Mononuclear cell (primary cell): ENCODE measurements around the gene SLC35A3. TPM values are rescaled to one million over a fixed set of nuclear protein-coding genes. Genes with fewer than 3 reads are reported as not detected.
"Not testable (repeated sequence)": the region's sequence is repeated elsewhere in the genome, so short reads cannot be mapped to it uniquely, and the experiment has no call there.

Experiments
- H3K27me3 ChIP-seq: 2 replicates; pipeline ENCODE4 v1.6.0; 2011; ENCODE audit warnings: low read length, control low read depth; ENCODE audit not compliant: insufficient read depth
- H3K4me1 ChIP-seq: 2 replicates; pipeline ENCODE4 v1.5.1; 2011; ENCODE audit warnings: mild to moderate bottlenecking, low read length, control low read depth; ENCODE audit not compliant: insufficient read depth
- H3K4me3 ChIP-seq: 2 replicates; pipeline ENCODE4 v1.5.1; 2011; ENCODE audit warnings: mild to moderate bottlenecking, low read length, moderate library complexity
- H3K9me3 ChIP-seq: 2 replicates; pipeline ENCODE4 v1.5.1; 2011; ENCODE audit warnings: low read depth, mild to moderate bottlenecking, control low read depth, low read length
- total RNA-seq: library from RNA; depleted of rRNA; stranded (reverse); fragments of >200 nt; gene quantifications from one replicate; pipeline ENCODE4 v1.2.3, GENCODE V29; 2012

The SLC35A3 gene
- total RNA-seq, result 31.0 TPM

DNA sequence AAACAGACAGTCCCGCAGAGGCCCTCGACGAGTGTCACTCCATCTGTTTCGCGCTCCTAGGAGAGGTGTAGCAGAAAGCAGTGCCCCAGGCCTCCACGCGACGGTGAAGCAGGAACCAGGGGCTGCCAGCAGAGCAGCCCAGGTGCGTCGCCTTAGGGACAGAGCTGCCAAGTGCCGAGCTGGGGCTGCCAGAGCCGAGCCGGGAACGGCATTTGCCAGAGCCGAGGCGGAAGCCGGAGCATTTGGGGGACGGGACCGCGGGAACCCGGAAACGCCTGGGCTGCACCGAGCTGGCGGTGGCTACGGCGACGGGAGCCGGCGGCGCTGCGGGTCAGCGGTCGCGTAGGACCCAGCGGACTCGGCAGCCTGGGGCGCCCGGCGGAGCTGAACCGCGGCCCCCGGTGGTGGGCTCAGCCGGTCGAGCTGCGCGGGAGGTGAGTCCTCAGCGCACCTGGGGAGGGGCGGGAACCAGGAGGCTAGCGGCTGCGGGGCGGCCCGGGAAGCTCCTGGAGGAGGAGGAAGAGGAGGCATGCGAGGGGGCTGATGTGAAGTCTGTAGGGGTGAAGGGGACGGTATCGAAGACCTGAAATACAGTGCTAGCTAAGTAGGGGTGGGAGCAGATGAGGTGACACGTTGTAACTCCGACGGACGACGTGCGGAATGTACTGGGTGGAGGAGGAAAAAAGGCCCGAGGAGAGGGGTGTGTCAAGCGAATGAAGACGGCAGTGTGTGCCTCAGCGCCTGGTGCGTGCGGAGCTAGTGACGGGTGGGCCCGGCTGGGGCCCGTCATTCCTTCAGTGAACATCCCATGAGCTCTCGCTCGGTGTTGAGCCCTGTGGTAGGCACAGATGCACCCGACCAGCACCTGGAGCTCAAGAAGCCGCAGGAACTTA is at the start of gene SLC35A3:
Gene SLC35A3 (plus strand): TSS at position 268 of the 893 bp plus-strand sequence. CDS start 23,559 bp downstream, outside the sequence.
- Histone ChIP-seq H3K4me3 (peak within 1 kb of the TSS; percentile 84), H3K4me1 (peaks cover 15% of the 10 kb centered on the region), H3K27me3 (no peaks in the 10 kb centered on the region), H3K9me3 (no peaks in the 10 kb centered on the region)

DNA sequence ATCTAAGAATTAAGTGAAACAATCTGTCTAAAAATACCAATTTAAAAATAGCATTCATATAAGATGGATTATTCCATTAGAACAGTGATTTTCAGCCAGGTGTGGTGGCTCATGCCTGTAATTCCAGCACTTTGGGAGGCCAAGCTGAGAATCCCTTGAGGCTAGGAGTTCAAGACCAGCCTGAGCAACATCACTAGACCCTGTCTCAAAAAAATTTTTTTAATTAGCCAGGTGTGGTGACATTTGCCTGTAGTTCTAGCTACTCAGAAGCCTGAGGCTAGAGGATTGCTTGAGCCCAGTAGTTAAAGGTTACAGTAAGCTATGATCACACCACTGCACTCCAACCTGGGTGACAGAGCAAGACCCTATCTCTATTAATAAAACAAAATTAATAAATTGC is 35.0 kb upstream of the SLC35A3 start:
- Histone ChIP-seq H3K4me1 (no peaks in the 10 kb centered on the region), H3K27me3 (peaks cover 5% of the 10 kb centered on the region), H3K9me3 (no peaks in the 10 kb centered on the region), H3K4me3 (no peak overlapping the region)

- no peak overlapping the region for H3K4me3 ChIP-seq
- no peaks in the 10 kb centered on the region for H3K9me3 ChIP-seq
- H3K27me3 ChIP-seq, result peaks cover 5% of the 10 kb centered on the region
- H3K4me1 ChIP-seq, result no peaks in the 10 kb centered on the region
These were observed 34.3 kb upstream of the SLC35A3 start for GRCh38 chr1:99935534-99935933.

DNA sequence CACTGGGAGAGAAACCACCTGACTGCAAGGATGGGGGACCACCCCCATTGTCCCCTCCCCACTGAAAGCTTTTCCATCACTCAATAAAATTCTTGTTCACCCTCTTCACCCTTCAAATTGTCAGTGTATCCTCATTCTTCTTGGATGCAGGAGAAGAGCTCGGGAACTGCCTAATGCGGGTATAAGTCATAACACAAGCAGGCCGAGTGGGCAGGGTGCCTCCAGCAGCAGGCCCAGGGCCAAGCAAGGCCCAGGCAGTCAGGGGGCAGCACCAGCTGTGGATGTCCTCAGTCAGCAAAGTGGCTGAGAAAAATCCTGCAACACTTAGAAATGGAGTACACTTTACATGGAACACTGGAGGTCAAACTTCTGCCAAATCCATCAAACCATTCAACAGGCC is 33.7 kb upstream of the SLC35A3 start:
- H3K27me3 ChIP-seq, result peaks cover 5% of the 10 kb centered on the region
- H3K4me3 ChIP-seq, result no peak overlapping the region
- H3K9me3 ChIP-seq, result no peaks in the 10 kb centered on the region
- no peaks in the 10 kb centered on the region for H3K4me1 ChIP-seq

DNA sequence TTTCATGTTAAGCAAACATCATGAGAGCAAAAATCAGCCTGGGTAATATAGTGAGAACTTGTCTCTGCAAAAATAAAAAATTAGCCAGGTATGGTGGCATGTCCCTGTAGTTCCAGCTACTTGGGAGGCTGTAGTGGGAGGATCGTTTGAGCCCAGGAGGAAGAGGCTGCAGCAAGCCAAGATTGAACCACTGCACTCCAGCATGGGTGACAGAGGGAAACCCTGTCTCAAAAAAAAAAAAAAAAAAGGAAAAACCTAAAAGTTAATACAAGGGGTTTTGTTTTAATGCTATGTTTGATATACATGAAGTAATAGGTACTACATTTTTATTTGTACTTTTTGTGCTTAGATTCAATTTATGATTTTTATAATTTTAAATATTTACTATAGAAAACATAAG is 27.1 kb upstream of the SLC35A3 start:
- no peaks in the 10 kb centered on the region for H3K27me3 ChIP-seq
- no peak overlapping the region for H3K4me3 ChIP-seq
- H3K4me1 ChIP-seq, result no peaks in the 10 kb centered on the region
- H3K9me3 ChIP-seq, result no peaks in the 10 kb centered on the region

- Histone ChIP-seq H3K9me3 (no peaks in the 10 kb centered on the region), H3K27me3 (no peaks in the 10 kb centered on the region), H3K4me1 (no peaks in the 10 kb centered on the region), H3K4me3 (no peak overlapping the region)
These were observed 26.5 kb upstream of the SLC35A3 start for GRCh38 chr1:99943223-99943794.

DNA sequence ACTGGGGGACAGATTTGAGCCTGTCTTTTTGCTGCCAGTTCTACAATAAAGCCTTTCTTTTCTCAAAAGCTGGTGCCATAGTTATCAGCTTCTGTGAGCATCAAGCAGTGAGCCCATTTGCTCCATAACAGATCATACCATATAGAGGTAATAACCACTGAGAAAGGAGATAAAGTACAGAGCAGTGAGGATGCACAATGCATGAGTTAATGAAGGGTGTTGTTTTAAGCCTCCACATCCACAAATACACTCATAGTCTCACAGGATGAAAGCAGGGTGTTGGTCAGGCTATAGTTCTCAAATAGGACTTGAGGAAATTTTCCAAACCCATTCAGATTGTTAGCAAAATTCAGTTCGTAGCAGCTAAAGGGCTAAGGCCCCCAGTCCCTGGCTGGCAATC is 25.6 kb upstream of the SLC35A3 start:
- H3K9me3 ChIP-seq, result no peaks in the 10 kb centered on the region

DNA sequence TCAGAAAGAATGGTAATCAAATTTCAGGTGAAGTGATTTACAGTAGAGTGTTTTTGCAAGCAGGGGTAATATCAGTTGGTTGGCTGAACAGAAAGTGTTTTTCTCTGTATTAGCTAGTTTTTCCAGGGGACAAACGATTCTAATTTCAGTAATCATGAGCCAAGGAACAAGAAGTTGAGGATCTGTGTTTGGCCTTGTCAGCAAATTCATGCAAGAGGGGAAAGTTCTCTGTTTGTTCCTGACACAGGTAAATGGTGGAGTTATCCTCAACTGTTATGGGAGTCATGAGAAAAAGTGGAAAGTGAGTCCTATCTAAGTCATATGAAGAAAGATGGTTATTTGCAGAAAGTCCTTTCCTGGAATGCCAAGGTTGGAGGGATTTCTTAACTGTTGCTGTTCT is 24.6 kb upstream of the SLC35A3 start:
- Histone ChIP-seq H3K27me3 (no peaks in the 10 kb centered on the region), H3K9me3 (no peaks in the 10 kb centered on the region), H3K4me3 (no peak overlapping the region), H3K4me1 (no peaks in the 10 kb centered on the region)

More for the DNA sequence above, 25.6 kb upstream of the SLC35A3 start:
- H3K27me3 ChIP-seq, result no peaks in the 10 kb centered on the region
- H3K4me3 ChIP-seq, result no peak overlapping the region
- H3K4me1 ChIP-seq, result no peaks in the 10 kb centered on the region

DNA sequence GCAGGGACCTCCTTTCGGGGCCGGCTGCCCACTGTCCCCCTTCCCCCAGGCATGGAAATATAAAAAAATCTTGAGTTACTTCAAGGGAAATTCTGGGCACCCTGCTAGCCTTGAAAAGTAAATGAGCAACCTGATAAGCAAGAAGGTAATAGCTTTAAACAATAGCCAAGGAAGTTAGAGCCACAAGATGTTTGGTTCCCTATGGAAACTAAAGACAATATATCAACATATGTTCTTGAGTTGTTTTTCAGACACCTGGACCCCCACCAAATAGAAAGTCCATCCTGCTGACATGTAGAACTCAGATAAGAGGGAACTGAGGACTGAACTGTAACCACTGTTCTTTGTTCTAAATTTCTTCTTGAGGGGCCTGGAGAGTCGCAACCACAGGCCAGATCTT is 19.3 kb upstream of the SLC35A3 start:
- H3K27me3 ChIP-seq, result no peaks in the 10 kb centered on the region
- H3K4me1 ChIP-seq, result no peaks in the 10 kb centered on the region
- H3K4me3 ChIP-seq, result no peak overlapping the region
- no peaks in the 10 kb centered on the region for H3K9me3 ChIP-seq

- Histone ChIP-seq H3K4me1 (no peaks in the 10 kb centered on the region), H3K9me3 (no peaks in the 10 kb centered on the region), H3K4me3 (no peak overlapping the region), H3K27me3 (no peaks in the 10 kb centered on the region)
These were observed 17.3 kb upstream of the SLC35A3 start for GRCh38 chr1:99952522-99952921.

DNA sequence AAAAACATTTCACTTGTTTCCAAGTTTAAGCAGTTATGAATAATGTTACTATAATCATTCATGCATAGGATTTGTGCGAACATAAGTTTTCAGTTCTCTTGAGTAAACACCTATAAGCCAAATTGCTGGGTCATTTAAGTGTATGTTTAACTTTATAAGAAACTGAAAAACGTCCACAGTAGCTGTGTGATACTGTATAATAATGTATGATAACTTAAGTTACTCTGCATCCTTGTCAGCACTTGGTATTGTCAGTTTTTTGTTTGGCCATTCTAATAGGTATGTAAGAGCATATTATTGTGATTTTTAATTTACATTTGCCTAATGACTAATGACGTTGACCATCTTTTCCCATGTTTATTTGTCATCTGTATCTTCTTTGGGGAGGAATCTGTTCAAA is 14.4 kb upstream of the SLC35A3 start:
- Histone ChIP-seq H3K4me1 (no peaks in the 10 kb centered on the region), H3K27me3 (no peaks in the 10 kb centered on the region), H3K4me3 (no peak overlapping the region), H3K9me3 (no peaks in the 10 kb centered on the region)

DNA sequence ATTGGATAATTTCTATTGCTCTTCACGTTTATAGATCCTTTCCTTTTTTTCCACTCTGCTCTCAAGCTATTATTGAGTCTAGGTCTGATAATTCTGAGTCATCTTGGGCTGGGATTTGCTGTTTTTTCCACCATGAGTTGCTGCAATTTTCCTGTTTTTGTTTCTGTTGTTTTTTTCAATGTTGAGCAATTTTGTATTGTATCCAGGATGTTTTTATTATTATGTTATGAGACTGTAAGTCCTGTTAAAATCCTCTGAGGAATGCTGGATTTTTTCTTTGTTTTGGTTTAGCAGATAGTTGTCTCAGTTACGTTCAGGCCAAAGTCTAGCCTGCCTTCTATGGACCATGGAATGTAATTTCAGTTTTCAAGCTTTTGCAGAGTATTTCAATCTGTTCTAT is 13.0 kb upstream of the SLC35A3 start:
- Histone ChIP-seq H3K4me1 (no peaks in the 10 kb centered on the region), H3K4me3 (no peak overlapping the region), H3K9me3 (no peaks in the 10 kb centered on the region), H3K27me3 (no peaks in the 10 kb centered on the region)

- H3K4me3 ChIP-seq, result no peak overlapping the region
- H3K27me3 ChIP-seq, result no peaks in the 10 kb centered on the region
- no peaks in the 10 kb centered on the region for H3K4me1 ChIP-seq
- no peaks in the 10 kb centered on the region for H3K9me3 ChIP-seq
These were observed 12.0 kb upstream of the SLC35A3 start for GRCh38 chr1:99957818-99958217.

DNA sequence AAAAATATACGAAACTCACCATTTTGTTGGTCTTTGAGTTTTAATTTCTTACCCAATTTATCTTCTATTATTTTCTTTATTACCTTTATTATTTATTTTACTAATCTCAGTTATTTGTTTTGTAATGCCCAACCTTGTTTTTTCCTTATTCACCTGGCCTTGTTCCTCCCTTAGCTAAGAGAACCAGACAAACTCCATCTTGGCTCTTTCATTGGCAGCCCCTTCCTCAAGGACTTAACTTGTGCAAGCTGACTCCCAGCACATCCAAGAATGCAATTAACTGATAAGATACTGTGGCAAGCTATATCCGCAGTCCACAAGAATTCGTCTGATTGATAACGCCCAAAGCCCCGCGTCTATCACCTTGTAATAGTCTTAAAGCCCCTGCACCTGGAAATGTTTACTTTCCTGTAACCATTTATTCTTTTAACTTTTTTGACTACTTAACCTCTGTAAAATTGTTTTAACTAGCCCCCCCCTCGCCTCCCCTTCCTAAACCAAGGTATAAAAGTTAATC is 10.5 kb upstream of the SLC35A3 start:
- H3K9me3 ChIP-seq, H3K4me3 ChIP-seq, H3K27me3 ChIP-seq, H3K4me1 ChIP-seq: not testable (repeated sequence)

GRCh38 chr1:99960260-99960659 is 9.5 kb upstream of the SLC35A3 start:
- H3K9me3 ChIP-seq, H3K27me3 ChIP-seq, H3K4me1 ChIP-seq, H3K4me3 ChIP-seq: not testable (repeated sequence)
